HepG2 (cell line): ENCODE results near the gene NPW. TPM values are rescaled to one million over a fixed set of nuclear protein-coding genes. Genes with fewer than 3 reads are reported as not detected.

Experiments
- HOXA7 ChIP-seq: sonication (generic); formaldehyde crosslinking; IDR thresholded peaks from 2 replicates; pipeline ENCODE4 v1.8.1; 2022; ENCODE audit warnings: mild to moderate bottlenecking, missing genetic modification reagents, moderate library complexity
- MTERF4 ChIP-seq: sonication (generic); formaldehyde crosslinking; IDR thresholded peaks from 2 replicates; pipeline ENCODE4 v1.8.0; 2023; ENCODE audit warnings: mild to moderate bottlenecking, missing genetic modification reagents
- SMARCE1 ChIP-seq: fragments of 450-650 bp; IDR thresholded peaks from 2 replicates; pipeline ENCODE4 v1.6.1; 2017; ENCODE audit warnings: borderline replicate concordance
- SNRNP70 ChIP-seq: fragments of 200-400 bp; formaldehyde crosslinking; IDR thresholded peaks from 2 replicates; pipeline ENCODE4 v1.6.1; 2017; ENCODE audit warnings: mild to moderate bottlenecking, low read depth, low read length, moderate library complexity
- TBX2 ChIP-seq: sonication (generic); formaldehyde crosslinking; IDR thresholded peaks from 2 replicates; pipeline ENCODE4 v1.5.0; 2020; ENCODE audit warnings: missing genetic modification reagents, mild to moderate bottlenecking, borderline replicate concordance
- ZBTB3 ChIP-seq: sonication (generic); formaldehyde crosslinking; IDR thresholded peaks from 2 replicates; pipeline ENCODE4 v1.4.0; 2020; ENCODE audit warnings: low read depth, mild to moderate bottlenecking, moderate library complexity, missing genetic modification reagents, borderline replicate concordance
- ZBTB7A ChIP-seq: sonication (generic); formaldehyde crosslinking; IDR thresholded peaks from 2 replicates; pipeline ENCODE4 v1.8.0; 2022; ENCODE audit warnings: mild to moderate bottlenecking, missing genetic modification reagents
- ZFP90 ChIP-seq: sonication (generic); formaldehyde crosslinking; IDR thresholded peaks from 2 replicates; pipeline ENCODE4 v1.8.0; 2022; ENCODE audit warnings: missing genetic modification reagents, mild to moderate bottlenecking, inconsistent platforms, borderline replicate concordance
- ZHX1 ChIP-seq: sonication (generic); formaldehyde crosslinking; IDR thresholded peaks from 2 replicates; pipeline ENCODE4 v1.8.1; 2022; ENCODE audit warnings: low read depth, mild to moderate bottlenecking, missing genetic modification reagents
- ZMYM2 ChIP-seq: sonication (generic); formaldehyde crosslinking; IDR thresholded peaks from 2 replicates; pipeline ENCODE4 v1.8.0; 2022; ENCODE audit warnings: mild to moderate bottlenecking, missing genetic modification reagents
- ZNF160 ChIP-seq: sonication (generic); formaldehyde crosslinking; IDR thresholded peaks from 2 replicates; pipeline ENCODE4 v1.8.0; 2022; ENCODE audit warnings: mild to moderate bottlenecking, inconsistent platforms, missing genetic modification reagents
- ZNF234 ChIP-seq: sonication (generic); formaldehyde crosslinking; conservative IDR thresholded peaks from 2 replicates; pipeline ENCODE4 v1.5.1; 2020; ENCODE audit warnings: mild to moderate bottlenecking, missing genetic modification reagents
- ZNF280B ChIP-seq: sonication (generic); formaldehyde crosslinking; IDR thresholded peaks from 2 replicates; pipeline ENCODE4 v1.5.0; 2020; ENCODE audit warnings: missing genetic modification reagents, mild to moderate bottlenecking, borderline replicate concordance
- ZNF3 ChIP-seq: IDR thresholded peaks from 2 replicates; pipeline ENCODE4 v1.7.0; 2017; ENCODE audit warnings: inconsistent platforms
- ZNF674 ChIP-seq: sonication (generic); formaldehyde crosslinking; IDR thresholded peaks from 2 replicates; pipeline ENCODE4 v1.5.0; 2020; ENCODE audit warnings: low read depth, mild to moderate bottlenecking, missing genetic modification reagents
- ZNF691 ChIP-seq: sonication (generic); formaldehyde crosslinking; IDR thresholded peaks from 2 replicates; pipeline ENCODE4 v1.4.0; 2020; ENCODE audit warnings: missing genetic modification reagents, low read depth, mild to moderate bottlenecking, borderline replicate concordance
- ZNF737 ChIP-seq: sonication (generic); formaldehyde crosslinking; IDR thresholded peaks from 2 replicates; pipeline ENCODE4 v1.5.0; 2020; ENCODE audit warnings: missing genetic modification reagents, mild to moderate bottlenecking, borderline replicate concordance
- ZSCAN9 ChIP-seq: IDR thresholded peaks from 2 replicates; pipeline ENCODE4 v1.6.1; 2016; ENCODE audit warnings: borderline replicate concordance
- polyA plus RNA-seq, 8 experiments: library from polyadenylated mRNA; depleted of rRNA in 3 of 8; stranded (reverse) in 7 of 8; unstranded in 1 of 8; fragments of >200 nt; fragmentation: Illumina TruSeq in 4 of 8; extraction: Trizol in 4 of 8; gene quantifications; 2 replicates each; pipeline versions ENCODE4 v1.2.1 to v1.2.3, GENCODE V29; 2011 to 2016; ENCODE audit warnings: low read depth in 4 of 8, missing spikeins in 1 of 8, mixed read lengths in 1 of 8; ENCODE audit not compliant: insufficient read depth in 1 of 8
- total RNA-seq, 5 experiments: library from RNA; depleted of rRNA; stranded (reverse); fragments of >200 nt; fragmentation: Illumina TruSeq; extraction: Trizol; gene quantifications; 2 replicates each; pipeline ENCODE4 v1.2.3, GENCODE V29; 2016; ENCODE audit warnings: low read depth in 1 of 5

NPW gene
- total and polyA plus RNA-seq, 2 of the 13 experiments (the other 11 are each of a cell fraction or from before 2014, with no cell fraction given) = 0.24 to 0.97 TPM

GRCh38 chr16:2047330-2048115 lies 27.9 kb downstream of the NPW start, which contains the start of the genes NTHL1 and TSC2 (continued):
- TF ChIP-seq ZNF674 (CRISPR knock-in tag) (no peak), ZNF3 (CRISPR knock-in tag) (no peak), ZHX1 (CRISPR knock-in tag) (peak; percentile 73), ZFP90 (CRISPR knock-in tag) (no peak; the same call in 1 of the 2 replicates), ZNF691 (CRISPR knock-in tag) (peak; percentile 80), SNRNP70 (no peak), ZNF160 (no peak), ZNF737 (CRISPR knock-in tag) (no peak), MTERF4 (CRISPR knock-in tag) (peak; percentile 87), ZMYM2 (CRISPR knock-in tag) (0 out of 2 replicates have a peak, but pooled peaks have one; percentile 36), ZNF234 (CRISPR knock-in tag) (no peak), SMARCE1 (no peak), HOXA7 (no peak), ZBTB7A (CRISPR knock-in tag) (peak; percentile 46; the same call in 1 of the 2 replicates), TBX2 (CRISPR knock-in tag) (peak; percentile 51; the same call in 1 of the 2 replicates), ZBTB3 (CRISPR knock-in tag) (no peak), ZSCAN9 (no peak), ZNF280B (CRISPR knock-in tag) (peak; percentile 48; the same call in 1 of the 2 replicates)
